Fibroblast of lung (primary cell): ENCODE results near the gene IMMT.

ENCODE experiments used
- EZH2 ChIP-seq: IDR thresholded peaks from 2 replicates; pipeline ENCODE4 v1.5.1; 2012; ENCODE audit warnings: low read length, control low read depth, mild to moderate bottlenecking; ENCODE audit errors: missing control alignments
- TF ChIP-seq, protein P1 (sequence below), 2 donors: IDR thresholded peaks in 1 of 2; conservative IDR thresholded peaks in 1 of 2; 1 replicate in 1 of 2; 2 replicates in 1 of 2; pipeline ENCODE4 v1.5.1; 2011 to 2012; ENCODE audit warnings: low read length in 2 of 2, control low read depth in 1 of 2, inconsistent platforms in 1 of 2, low read depth in 1 of 2, mild to moderate bottlenecking in 1 of 2

DNA sequence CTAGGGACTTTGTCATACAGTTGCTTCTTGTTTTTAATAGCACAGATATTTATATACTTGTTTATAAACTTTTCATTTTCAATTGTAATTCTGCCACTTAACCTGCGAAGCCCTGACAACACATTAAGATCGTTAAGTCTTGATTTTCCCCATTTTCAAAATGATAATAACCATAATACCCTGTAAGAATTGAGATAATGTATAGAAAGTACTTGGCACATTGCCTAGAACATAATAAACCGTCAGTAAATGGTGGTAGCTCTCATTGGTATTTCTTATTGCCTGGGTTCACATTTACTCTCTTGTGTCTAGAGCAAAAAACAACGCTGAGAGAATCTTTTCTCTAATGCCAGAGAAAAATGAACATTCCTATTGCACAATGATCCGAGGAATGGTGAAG, 70.6 kb downstream of the IMMT start:
- TF ChIP-seq, protein P1, sequence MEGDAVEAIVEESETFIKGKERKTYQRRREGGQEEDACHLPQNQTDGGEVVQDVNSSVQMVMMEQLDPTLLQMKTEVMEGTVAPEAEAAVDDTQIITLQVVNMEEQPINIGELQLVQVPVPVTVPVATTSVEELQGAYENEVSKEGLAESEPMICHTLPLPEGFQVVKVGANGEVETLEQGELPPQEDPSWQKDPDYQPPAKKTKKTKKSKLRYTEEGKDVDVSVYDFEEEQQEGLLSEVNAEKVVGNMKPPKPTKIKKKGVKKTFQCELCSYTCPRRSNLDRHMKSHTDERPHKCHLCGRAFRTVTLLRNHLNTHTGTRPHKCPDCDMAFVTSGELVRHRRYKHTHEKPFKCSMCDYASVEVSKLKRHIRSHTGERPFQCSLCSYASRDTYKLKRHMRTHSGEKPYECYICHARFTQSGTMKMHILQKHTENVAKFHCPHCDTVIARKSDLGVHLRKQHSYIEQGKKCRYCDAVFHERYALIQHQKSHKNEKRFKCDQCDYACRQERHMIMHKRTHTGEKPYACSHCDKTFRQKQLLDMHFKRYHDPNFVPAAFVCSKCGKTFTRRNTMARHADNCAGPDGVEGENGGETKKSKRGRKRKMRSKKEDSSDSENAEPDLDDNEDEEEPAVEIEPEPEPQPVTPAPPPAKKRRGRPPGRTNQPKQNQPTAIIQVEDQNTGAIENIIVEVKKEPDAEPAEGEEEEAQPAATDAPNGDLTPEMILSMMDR (conservative IDR thresholded peaks at IDR 0.05 in 1 of 2, IDR thresholded peaks at IDR 0.05 in 1 of 2; ENCODE audit: low read depth in 1 of 2, low read length in 2 of 2): no peak
- TF ChIP-seq EZH2: no peak
